HL-60/S4 (cell line): ENCODE data around the gene KRTAP4-12.
"Not testable (repeated sequence)": the region's sequence is repeated elsewhere in the genome, so short reads cannot be mapped to it uniquely, and the experiment has no call there.

ENCODE experiments used
- in situ Hi-C: fragments of 300-500 bp; cut with MboI; formaldehyde crosslinking; loops from 2 replicates; pipeline ENCODE4 v1.14.3; 2022; ENCODE audit warnings: low sequenced_read_pairs

KRTAP4-12 gene

DNA sequence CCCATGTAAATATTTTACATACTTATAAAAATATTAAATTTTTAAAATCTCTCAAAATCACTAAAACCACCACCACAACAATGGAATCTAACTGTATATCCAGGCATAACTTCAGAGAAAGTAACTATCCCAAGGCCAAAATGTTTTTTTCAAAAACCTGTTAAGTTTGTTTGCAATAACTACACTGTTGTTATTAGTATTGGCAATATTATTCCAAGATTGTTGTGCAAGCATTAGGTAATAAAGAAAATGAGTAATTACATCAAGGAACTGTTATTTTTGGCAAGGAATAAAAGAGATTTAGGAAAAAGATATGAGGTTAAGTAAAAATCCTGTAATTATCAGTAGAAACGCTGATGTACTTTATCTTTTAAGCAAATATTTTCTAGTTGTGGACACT is 3.4 kb upstream of the KRTAP4-12 start:
- in situ Hi-C loops: no loop called here

GRCh38 chr17:41126412-41126811 is 2.4 kb upstream of the KRTAP4-12 start:
- in situ Hi-C loops: no loop called here

GRCh38 chr17:41125064-41125463 is 1.1 kb upstream of the KRTAP4-12 start:
- in situ Hi-C loops: no loop called here

DNA sequence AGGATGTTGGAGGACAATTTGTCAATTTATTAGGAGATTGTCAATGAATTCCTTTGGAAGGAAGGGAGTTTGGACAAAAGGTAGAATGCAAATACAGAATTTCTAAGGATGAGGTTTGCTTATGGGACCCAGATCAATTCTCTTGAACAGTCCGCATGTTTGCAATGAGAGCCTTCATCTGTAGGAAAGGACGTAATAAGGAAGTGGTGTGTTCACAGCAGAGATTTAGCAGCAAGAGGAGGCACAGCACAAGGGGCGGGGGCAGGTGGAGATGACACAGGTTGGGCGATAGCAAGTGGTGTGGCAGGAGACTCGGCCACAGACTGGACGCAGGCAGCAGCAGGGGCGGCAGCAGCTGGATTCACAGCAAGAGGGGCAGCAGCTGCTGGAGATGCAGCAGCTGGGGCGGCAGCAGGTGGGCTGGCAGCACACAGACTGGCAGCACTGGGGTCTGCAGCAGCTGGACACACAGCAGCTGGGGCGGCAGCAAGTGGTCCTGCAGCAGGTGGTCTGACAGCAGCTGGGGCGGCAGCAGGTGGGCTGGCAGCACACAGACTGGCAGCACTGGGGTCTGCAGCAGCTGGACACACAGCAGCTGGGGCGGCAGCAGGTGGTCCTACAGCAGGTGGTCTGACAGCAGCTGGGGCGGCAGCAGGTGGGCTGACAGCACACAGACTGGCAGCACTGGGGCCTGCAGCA is 541 bp downstream of the KRTAP4-12 start:
- in situ Hi-C loops: not testable (repeated sequence)

DNA sequence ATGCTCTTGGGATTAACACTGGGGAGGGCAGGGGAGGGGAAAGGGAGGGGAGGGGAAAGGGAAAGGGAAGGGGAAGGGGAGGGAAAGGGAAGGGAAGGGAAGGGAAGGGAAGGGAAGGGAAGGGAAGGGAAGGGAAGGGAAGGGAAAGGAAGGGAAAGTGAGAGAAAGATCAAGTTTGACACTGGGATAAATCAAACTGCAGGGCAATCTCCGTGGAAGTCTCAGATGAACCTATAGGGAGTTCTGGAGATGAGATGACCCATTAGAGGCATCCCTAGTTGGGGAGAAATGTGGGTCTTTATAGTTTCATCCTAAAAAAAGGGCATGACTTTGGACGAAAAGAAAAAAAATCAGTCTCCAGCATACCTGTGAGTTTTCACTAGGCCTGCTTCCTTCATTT is 2.2 kb downstream of the KRTAP4-12 start:
- in situ Hi-C loops: no loop called here

DNA sequence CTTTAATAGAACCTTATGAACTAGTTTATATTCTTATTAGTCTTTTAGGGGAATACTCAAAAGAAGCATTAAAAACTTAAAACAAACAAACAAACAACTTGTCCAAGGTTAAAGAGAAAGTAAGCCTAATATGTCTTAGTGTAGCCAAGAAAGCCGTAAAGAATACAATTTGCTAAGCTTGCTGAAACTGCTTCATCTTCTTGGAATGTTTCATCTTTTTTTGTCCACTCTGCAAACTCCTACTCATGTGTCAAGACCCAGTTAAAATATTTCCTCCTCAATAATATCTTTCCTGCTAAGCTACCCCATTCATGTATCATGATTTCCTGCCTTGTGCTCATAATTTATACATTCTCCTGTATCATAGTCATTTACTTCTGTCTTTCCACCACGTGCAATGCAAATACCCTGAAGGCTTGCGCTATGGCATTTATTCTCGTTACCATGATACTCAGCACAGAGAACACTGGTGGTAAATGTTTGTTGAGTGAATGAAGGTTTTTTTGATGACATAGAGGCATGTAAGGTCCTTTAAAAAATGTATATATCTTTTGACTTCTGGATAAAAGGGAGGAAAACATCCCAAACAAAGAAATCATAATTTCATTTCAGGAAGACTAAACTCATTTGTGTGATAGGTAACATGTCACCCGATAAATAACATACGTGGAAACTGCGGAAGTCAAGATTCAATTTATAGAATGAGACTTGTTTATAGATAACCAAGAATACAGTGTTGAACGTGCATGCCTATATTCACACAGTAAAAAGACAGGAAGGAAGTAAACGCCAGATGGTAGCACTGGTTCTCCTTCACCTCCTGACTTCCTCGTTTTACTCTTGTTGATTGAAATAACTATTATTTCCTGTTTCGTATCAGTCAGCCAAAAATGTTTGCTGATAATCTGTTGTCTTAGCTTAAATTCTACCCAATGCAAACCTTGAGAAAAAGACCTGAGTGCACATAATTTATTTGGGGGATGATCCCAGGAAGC is 4.0 kb downstream of the KRTAP4-12 start:
- in situ Hi-C loops: not testable (repeated sequence)

- in situ Hi-C loops: no loop called here
Measured at GRCh38 chr17:41118721-41119120, 5.3 kb downstream of the KRTAP4-12 start.

GRCh38 chr17:41117846-41118386 is 6.1 kb downstream of the KRTAP4-12 start, which contains the start of gene KRTAP4-11:
Gene KRTAP4-11 (minus strand): TSS chr17:41118373. CDS start chr17:41118315, 58 bp downstream.
- in situ Hi-C loops: not testable (repeated sequence)

GRCh38 chr17:41116297-41116696 is 7.7 kb downstream of the KRTAP4-12 start:
- in situ Hi-C loops: no loop called here

- in situ Hi-C loops: no loop called here
Measured at GRCh38 chr17:41111151-41111885, 12.7 kb downstream of the KRTAP4-12 start.

DNA sequence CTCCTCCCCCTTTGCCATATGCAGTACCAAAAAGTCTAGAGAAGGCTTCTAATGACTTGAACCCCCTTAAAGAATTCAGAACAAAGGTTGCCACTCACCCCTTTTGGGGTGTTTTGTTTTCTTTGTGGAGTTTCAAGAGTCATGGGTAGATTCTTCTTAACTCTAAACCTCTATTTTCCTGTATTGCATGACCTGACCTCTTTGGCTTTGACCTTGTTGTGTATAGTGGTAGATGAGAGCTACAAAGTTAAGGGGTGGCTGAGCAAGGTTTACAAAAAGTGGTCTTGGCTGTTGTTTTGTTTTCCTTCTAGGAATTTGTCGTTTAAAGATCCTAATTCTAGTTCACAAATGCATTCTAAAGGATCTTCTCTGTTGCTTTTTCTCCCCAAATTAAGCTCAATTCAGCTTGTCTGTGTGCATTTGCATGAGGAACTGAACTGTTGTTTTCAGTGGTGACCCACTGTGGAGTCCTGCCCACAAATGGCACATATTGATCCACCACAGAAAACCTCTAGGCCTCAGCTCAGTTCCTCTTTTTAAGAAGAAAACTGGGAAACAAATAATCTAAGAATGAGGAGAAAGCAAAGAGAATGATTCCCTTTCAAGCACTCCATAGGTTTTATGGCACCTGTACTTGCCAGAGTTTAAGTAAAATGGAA is 15.1 kb downstream of the KRTAP4-12 start:
- in situ Hi-C loops: not testable (repeated sequence)

DNA sequence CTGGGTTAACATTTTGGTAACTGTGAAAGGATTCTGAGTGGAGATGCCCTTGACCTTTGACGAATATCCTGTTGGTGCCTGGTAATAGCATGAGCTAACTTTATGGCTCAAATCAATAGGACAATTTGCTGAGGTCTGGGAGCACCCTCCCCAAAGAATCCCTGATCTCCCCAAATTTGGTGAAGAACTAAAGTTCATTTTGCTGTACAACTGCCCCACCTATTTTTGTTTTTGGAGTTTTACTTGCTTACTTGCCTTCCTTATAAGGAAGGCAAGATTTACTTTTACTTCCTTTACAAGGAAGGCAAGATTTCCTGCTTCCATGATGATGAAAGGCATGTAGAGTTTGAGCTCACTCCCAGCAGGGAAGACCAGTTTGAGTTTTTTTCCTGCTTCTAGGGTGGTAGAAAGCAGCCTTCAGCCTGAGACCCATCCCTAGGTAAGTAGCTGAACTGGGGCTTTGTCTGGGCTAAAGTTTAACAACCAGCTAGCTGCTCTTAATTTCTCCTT is 16.0 kb downstream of the KRTAP4-12 start:
- in situ Hi-C loops: no loop called here

GRCh38 chr17:41105347-41105746 is 18.6 kb downstream of the KRTAP4-12 start, which contains the start of gene KRTAP4-9:
Gene KRTAP4-9 (plus strand): TSS chr17:41105389. CDS start chr17:41105389, 0 bp downstream.
- in situ Hi-C loops: not testable (repeated sequence)

DNA sequence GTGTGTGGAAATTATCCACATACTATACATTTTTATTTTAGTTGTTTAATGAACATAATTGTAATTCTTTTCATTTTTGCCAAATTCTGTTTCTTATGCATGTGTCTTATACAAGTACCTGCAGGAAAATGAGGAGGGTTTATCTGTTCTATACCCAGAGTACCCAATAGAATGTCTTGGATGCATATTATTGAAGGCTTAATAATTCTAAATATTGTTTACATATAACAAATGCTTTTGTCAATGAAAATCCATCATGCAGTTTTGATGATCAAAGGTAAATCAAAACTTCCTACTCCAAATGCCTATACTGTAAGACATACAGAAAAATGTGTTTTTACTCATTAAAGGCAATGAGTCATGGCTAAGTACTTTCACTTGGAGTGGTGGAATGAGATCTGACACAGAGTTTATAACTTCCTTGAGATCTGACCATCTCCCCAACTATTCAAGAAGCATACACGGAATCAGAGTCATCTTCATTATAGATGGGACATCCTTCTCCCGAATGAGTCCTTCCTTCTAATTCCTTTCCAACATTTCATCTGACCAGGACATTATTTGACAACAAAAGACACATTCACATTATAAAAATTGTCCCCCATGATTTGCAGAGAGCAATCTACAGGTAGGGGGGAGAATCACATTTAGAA is 19.5 kb downstream of the KRTAP4-12 start:
- in situ Hi-C loops: not testable (repeated sequence)

DNA sequence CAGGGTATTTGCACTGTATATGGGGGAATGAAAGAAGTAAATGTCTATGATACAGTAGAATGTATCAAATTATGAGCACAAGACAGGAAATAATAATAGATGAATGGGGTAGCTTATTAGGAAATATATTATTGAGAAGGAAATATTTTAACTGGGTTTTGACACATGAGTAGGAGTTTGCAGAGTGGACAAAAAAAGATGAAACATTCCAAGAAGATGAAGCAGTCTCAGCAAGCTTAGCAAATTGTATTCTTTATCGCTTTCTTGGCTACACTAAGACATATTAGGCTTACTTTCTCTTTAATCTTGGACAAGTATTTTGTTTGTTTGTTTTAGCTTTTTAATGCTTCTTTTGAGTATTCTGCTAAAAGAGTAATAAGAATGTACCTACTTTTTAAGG is 20.1 kb downstream of the KRTAP4-12 start:
- in situ Hi-C loops: no loop called here

DNA sequence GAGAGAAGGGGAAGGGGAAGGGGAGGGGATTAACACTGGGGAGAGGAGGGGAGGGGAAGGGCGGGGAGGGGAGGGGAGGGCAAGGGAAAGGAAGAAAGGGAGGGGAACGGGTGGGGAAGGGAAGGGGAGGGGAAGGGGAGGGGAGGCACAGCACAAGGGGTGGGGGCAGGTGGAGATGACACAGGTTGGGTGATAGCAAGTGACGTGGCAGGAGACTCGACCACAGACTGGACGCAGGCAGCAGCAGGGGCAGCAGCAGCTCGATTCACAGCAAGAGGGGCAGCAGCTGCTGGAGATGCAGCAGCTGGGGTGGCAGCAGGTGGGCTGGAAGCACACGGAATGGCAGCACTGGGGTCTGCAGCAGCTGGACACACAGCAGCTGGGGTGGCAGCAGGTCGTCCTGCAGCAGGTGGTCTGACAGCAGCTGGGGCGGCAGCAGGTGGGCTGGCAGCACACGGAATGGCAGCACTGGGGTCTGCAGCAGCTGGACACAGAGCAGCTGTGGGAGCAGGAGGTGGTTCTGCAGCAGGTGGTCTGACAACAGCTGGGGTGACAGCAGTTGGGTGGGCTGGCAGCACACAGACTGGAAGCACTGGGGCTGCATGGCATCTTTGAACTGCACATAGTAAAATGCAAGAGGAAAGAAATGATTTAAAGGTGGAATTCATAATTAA is 22.3 kb downstream of the KRTAP4-12 start, which contains the start of gene KRTAP4-16:
TSS of gene KRTAP4-16 (minus strand) at position 624 of the 674 bp plus-strand sequence. CDS start at position 624, 0 bp downstream.
- in situ Hi-C loops: no loop called here

DNA sequence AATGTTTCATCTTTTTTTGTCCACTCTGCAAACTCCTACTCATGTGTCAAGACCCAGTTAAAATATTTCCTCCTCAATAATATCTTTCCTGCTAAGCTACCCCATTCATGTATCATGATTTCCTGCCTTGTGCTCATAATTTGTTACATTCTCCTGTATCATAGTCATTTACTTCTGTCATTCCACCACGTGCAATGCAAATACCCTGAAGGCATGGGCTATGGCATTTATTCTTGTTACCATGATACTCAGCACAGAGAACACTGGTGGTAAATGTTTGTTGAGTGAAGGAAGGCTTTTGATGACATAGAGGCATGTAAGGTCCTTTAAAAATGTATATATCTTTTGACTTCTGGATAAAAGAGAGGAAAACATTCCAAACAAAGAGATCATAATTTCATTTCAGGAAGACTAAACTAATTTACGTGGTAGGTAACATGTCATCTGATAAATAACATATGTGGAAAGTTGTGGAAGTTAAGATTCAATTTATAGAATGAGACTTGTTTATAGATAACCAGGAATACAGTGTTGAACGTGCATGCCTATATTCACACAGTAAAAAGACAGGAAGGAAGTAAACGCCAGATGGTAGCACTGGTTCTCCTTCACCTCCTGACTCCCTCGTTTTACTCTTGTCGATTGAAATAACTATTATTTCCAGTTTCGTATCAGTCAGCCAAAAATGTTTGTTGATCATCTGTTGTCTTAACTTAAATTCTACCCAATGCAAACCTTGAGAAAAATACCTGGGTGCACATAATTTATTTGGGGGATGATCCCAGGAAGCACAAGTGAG is 24.1 kb downstream of the KRTAP4-12 start:
- in situ Hi-C loops: not testable (repeated sequence)

- in situ Hi-C loops: no loop called here
Measured at GRCh38 chr17:41098481-41098880, 25.5 kb downstream of the KRTAP4-12 start.
